GM12872 (cell line): ENCODE data around the gene CLDN2.

Source experiments
- TF ChIP-seq, protein P1 (sequence below): IDR thresholded peaks from 3 replicates; pipeline ENCODE4 v1.5.1; 2011; ENCODE audit warnings: low read depth, mild to moderate bottlenecking, low read length, moderate library complexity; ENCODE audit not compliant: insufficient read depth

CLDN2 gene

DNA sequence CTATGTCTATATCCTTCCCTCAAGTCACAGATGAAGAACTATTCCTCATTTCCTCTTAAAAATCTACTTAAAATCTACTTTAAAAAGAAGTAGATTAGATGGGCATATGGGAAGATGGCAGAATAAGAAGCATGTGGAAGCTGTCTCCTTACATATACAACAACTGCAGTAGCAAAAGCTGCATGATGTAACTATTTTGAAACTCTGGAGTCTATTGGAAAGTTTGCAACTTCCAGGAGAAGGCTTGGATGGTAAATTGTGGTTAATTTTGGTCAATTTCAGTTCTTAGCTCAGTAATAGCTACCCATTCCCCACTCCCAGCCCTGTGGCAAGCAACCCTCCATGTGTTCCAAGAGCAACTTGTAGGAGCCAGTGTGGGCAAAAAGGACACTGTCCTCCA is 42.9 kb downstream of the CLDN2 start:
- TF ChIP-seq, protein P1, sequence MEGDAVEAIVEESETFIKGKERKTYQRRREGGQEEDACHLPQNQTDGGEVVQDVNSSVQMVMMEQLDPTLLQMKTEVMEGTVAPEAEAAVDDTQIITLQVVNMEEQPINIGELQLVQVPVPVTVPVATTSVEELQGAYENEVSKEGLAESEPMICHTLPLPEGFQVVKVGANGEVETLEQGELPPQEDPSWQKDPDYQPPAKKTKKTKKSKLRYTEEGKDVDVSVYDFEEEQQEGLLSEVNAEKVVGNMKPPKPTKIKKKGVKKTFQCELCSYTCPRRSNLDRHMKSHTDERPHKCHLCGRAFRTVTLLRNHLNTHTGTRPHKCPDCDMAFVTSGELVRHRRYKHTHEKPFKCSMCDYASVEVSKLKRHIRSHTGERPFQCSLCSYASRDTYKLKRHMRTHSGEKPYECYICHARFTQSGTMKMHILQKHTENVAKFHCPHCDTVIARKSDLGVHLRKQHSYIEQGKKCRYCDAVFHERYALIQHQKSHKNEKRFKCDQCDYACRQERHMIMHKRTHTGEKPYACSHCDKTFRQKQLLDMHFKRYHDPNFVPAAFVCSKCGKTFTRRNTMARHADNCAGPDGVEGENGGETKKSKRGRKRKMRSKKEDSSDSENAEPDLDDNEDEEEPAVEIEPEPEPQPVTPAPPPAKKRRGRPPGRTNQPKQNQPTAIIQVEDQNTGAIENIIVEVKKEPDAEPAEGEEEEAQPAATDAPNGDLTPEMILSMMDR, result no peak

DNA sequence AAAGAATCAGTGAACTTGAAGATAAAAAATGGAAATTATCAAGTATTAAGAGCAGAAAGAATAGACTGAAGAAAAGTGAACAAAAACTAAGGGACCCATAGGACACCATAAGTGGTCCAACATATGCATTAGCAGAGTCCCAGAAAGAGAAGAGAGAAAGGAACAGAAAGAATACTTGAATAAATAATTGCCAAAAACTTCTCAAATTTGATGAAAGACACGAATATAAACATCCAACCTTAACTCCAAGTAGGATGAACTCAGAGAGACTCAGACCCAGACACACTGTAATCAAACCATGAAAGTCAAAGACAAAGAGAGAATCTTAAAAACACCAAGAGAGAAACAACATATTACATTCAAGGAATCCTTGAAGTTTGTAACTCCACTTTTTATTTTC is 44.1 kb downstream of the CLDN2 start:
- TF ChIP-seq, protein P1, result no peak

DNA sequence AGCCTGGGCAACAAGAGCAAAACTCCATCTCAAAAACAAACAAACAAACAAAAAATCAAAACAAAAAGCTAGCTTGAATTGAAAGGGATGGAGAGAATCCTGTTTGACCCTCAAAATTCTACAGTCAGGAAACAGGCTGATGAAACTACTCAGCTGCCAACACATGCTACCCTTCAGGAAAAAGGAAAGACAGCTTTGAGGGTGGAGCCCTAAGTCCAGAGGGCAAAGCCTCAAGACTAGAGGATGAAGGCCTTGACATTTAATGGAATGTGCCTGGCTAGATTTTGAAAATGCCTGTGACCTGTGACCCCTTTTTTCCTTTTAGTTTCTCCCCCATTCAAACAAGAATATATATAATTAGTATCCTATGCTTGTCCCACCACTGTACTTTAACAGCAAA is 52.7 kb downstream of the CLDN2 start:
- TF ChIP-seq, protein P1, result no peak

DNA sequence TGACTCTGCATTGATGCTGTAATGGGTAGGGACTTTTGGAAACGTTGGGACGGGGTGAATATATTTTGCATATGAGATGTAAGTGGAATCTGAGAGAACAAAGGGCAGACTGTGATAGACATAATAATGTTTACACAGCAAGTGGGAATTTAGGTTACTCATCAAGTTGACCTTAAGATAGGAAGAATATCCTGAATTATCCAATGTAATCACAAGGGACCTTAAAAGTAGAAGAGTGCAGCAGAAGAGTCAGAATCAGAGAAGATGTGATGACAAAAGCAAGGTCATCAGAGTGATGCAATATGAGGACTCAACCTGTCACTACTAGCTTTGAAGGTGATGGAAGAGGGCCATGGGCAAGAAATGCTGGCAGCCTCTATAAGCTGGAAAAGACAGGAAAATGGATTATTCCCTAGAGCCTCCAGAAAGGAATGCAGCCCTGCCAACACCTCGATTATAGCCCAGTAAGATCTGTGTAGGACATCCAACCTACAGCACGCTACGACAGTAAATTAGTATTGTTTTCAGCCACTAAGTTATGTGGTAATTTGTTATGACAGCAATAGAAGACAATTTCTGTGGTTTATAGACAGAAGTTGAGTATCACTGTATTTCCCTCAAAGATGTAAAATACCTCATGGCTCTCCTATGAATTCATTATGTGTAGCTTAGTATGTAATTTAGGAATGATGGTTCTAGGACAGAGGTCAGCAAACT is 53.4 kb downstream of the CLDN2 start:
- TF ChIP-seq, protein P1, result no peak

DNA sequence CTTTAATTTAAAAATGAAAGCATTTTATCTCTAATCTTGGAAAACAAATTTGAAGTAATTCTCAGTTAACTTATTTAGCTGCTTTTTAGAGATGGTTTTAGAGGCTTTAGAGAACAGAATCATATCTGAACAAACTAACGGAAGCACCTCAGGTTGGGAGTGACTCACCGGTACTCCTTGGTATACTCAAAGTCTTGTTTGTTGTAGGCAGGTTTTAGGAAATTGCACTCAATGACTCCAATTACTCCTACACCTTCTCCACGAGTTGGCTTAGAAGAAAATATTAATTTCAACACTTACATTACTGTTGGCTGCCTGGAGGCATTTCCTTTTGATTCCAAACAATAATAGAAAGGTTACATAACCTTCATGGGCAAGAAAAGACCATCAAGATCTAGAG is 56.2 kb downstream of the CLDN2 start:
- TF ChIP-seq, protein P1, result no peak
